PC-9 (cell line): Measurements from ENCODE around the gene NMNAT2. TPM values are rescaled to one million over a fixed set of nuclear protein-coding genes. Genes with fewer than 3 reads are reported as not detected.

Experiments used
- BruUV-seq: library from RNA; stranded (reverse); fragments of 400-500 nt; replicated peaks from 2 replicates; lab custom pipeline; 2021; lab: Mats Ljungman, UMichigan
- CTCF ChIA-PET: fragments of 300-600 bp; sonication (Branson Sonifier 250); formaldehyde crosslinking; loops from one replicate; lab custom pipeline; 2022; ENCODE audit warnings: antibody characterized with exemption; lab: Charles Lee
- POLR2A ChIA-PET: fragments of 300-600 bp; sonication (Branson Sonifier 250); formaldehyde crosslinking; loops from one replicate; lab custom pipeline; 2022; ENCODE audit warnings: antibody characterized with exemption; ENCODE audit not compliant: unreplicated experiment; lab: Charles Lee
- DNase-seq, 2 experiments: peaks; one replicate each; pipeline versions ENCODE4 v3.0.0 to v3.0.0-alpha.2; 2015 to 2022; ENCODE audit warnings: mixed read lengths in 1 of 2
- H2AFZ ChIP-seq: fragments of 200-600 bp; sonication (generic); 2 replicates; pipeline ENCODE4 v1.8.1; 2017; ENCODE audit warnings: antibody characterized with exemption
- H3F3A ChIP-seq: fragments of 200-600 bp; sonication (generic); 2 replicates; pipeline ENCODE4 v1.8.1; 2017; ENCODE audit warnings: antibody characterized with exemption, mild to moderate bottlenecking, low read depth; ENCODE audit not compliant: insufficient read depth
- H3K27ac ChIP-seq: fragments of 200-600 bp; sonication (generic); 2 replicates; pipeline ENCODE4 v1.6.1; 2016; ENCODE audit warnings: mixed run types
- H3K27me3 ChIP-seq: fragments of 200-600 bp; sonication (generic); 2 replicates; pipeline ENCODE4 v1.6.1; 2016; ENCODE audit warnings: low read depth, mixed run types; ENCODE audit not compliant: insufficient read depth
- H3K36me3 ChIP-seq: fragments of 200-600 bp; sonication (generic); 2 replicates; pipeline ENCODE4 v1.6.1; 2016; ENCODE audit warnings: low read depth, mixed run types
- H3K4me1 ChIP-seq: fragments of 200-600 bp; sonication (generic); replicated peaks from 2 replicates; pipeline ENCODE4 v1.6.1; 2016; ENCODE audit warnings: mixed run types; ENCODE audit not compliant: insufficient read depth
- H3K4me2 ChIP-seq: fragments of 200-600 bp; sonication (generic); 2 replicates; pipeline ENCODE4 v1.6.1; 2017; ENCODE audit warnings: mixed run types
- H3K4me3 ChIP-seq: fragments of 200-600 bp; sonication (generic); 2 replicates; pipeline ENCODE4 v1.6.1; 2016; ENCODE audit warnings: mixed run types
- H3K79me2 ChIP-seq: fragments of 200-600 bp; sonication (generic); 2 replicates; pipeline ENCODE4 v1.6.1; 2017; ENCODE audit warnings: low read depth, mixed run types
- H3K9me2 ChIP-seq: fragments of 200-600 bp; sonication (generic); 2 replicates; pipeline ENCODE4 v1.8.1; 2017; ENCODE audit warnings: mild to moderate bottlenecking; ENCODE audit not compliant: insufficient read depth
- H3K9me3 ChIP-seq: fragments of 200-600 bp; sonication (generic); 2 replicates; pipeline ENCODE4 v1.8.1; 2016; ENCODE audit warnings: low read depth; ENCODE audit not compliant: insufficient read depth
- H4K20me1 ChIP-seq: fragments of 200-600 bp; sonication (generic); 2 replicates; pipeline ENCODE4 v1.8.1; 2017; ENCODE audit not compliant: insufficient read depth
- EZH2 ChIP-seq: fragments of 200-600 bp; sonication (generic); IDR thresholded peaks from 2 replicates; pipeline ENCODE4 v1.8.0; 2017; ENCODE audit warnings: antibody characterized with exemption, low read depth
- intact Hi-C: fragments of 100-400 bp; cut with micrococcal nuclease; formaldehyde crosslinking; loops from one replicate; pipeline ENCODE4 v1.10.0; 2022; ENCODE audit not compliant: unreplicated experiment
- total RNA-seq: library from RNA; stranded (reverse); gene quantifications from 2 replicates; pipeline ENCODE4 v1.2.3, GENCODE V29; 2021
- TF ChIP-seq, protein P1 (sequence below): fragments of 200-600 bp; sonication (generic); conservative IDR thresholded peaks from 2 replicates; pipeline ENCODE4 v1.6.1; 2017; ENCODE audit warnings: mixed run types, antibody characterized with exemption, mild to moderate bottlenecking, moderate library complexity

The NMNAT2 gene
- total RNA-seq, 1 experiment from 2014 or later, result 29.2 TPM

DNA sequence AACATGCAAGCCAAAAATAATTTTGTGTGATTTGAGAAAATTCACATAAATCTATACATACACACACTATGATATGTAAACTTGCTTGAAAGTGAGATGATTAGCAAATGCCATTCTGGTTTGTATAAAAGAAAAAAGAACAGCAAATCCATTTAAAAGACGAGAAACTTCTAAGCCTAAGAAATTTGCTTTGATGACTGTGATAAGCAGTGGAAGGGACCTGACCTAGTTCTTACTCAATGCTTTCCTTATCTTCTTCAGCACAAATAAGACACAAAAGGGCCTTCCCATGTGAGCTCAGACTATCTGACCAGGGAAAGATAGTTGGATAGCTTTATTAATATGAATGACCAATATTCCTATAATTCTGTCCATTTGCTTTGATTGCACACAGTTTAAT lies 25.3 kb upstream of the NMNAT2 start:
- H2AFZ ChIP-seq, result no peak overlapping the region
- ChIA-PET POLR2A (no interaction called here), CTCF (no interaction called here)
- intact Hi-C loops, result no loop called here
- TF ChIP-seq EZH2, result no peak
- TF ChIP-seq, protein P1, sequence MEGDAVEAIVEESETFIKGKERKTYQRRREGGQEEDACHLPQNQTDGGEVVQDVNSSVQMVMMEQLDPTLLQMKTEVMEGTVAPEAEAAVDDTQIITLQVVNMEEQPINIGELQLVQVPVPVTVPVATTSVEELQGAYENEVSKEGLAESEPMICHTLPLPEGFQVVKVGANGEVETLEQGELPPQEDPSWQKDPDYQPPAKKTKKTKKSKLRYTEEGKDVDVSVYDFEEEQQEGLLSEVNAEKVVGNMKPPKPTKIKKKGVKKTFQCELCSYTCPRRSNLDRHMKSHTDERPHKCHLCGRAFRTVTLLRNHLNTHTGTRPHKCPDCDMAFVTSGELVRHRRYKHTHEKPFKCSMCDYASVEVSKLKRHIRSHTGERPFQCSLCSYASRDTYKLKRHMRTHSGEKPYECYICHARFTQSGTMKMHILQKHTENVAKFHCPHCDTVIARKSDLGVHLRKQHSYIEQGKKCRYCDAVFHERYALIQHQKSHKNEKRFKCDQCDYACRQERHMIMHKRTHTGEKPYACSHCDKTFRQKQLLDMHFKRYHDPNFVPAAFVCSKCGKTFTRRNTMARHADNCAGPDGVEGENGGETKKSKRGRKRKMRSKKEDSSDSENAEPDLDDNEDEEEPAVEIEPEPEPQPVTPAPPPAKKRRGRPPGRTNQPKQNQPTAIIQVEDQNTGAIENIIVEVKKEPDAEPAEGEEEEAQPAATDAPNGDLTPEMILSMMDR, result no peak
- H3K27ac ChIP-seq, result peak overlapping the region; percentile 61; the same call in 1 of the 2 replicates
- H3K4me3 ChIP-seq, result no peak overlapping the region
- no peaks in the 10 kb centered on the region for H3K36me3 ChIP-seq
- H3K9me2 ChIP-seq, result no peaks in the 10 kb centered on the region
- H3K4me2 ChIP-seq, result peak overlapping the region; percentile 57; the same call in 1 of the 2 replicates
- no peaks in the 10 kb centered on the region for H3K27me3 ChIP-seq
- no peaks in the 10 kb centered on the region for H3K9me3 ChIP-seq
- no peaks in the 10 kb centered on the region for H4K20me1 ChIP-seq
- H3K4me1 ChIP-seq, result peaks cover 33% of the 10 kb centered on the region
- H3K79me2 ChIP-seq, result no peaks in the 10 kb centered on the region
- no TSS peak for BruUV-seq
- no peak for DNase-seq
- peaks cover 21% of the 10 kb centered on the region; the same call in 1 of the 2 replicates for H3F3A ChIP-seq

DNA sequence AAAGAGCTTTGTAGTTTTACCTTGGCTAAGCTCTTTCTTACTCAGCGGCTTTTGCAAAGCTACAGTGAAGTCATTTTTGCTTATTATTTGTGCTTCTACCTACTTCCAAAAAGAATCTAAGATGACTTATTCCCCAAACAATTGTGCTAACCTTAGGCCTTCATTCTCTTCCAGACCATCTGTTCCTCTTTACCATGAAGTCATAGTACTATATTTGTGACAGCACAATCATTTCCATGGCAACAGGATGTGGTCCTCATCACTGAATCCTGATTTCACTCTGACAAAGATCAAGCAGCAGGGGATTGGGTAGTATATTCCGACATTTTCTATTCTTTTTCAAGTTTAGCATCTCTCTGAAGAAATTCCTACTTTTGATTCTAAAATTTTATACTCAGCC lies 24.8 kb upstream of the NMNAT2 start:
- Histone ChIP-seq H3K4me2 (no peak overlapping the region), H3K36me3 (no peaks in the 10 kb centered on the region), H3K9me3 (no peaks in the 10 kb centered on the region), H3F3A (peaks cover 21% of the 10 kb centered on the region; the same call in 1 of the 2 replicates), H3K27me3 (no peaks in the 10 kb centered on the region), H3K4me1 (peaks cover 33% of the 10 kb centered on the region), H3K79me2 (no peaks in the 10 kb centered on the region), H4K20me1 (no peaks in the 10 kb centered on the region), H2AFZ (no peak overlapping the region), H3K4me3 (no peak overlapping the region), H3K9me2 (no peaks in the 10 kb centered on the region), H3K27ac (no peak overlapping the region)
- intact Hi-C loops, result no loop called here
- no peak for DNase-seq
- no TSS peak for BruUV-seq
- TF ChIP-seq, protein P1, result no peak
- no peak for TF ChIP-seq EZH2
- CTCF ChIA-PET, result no interaction called here
- POLR2A ChIA-PET, result no interaction called here

DNA sequence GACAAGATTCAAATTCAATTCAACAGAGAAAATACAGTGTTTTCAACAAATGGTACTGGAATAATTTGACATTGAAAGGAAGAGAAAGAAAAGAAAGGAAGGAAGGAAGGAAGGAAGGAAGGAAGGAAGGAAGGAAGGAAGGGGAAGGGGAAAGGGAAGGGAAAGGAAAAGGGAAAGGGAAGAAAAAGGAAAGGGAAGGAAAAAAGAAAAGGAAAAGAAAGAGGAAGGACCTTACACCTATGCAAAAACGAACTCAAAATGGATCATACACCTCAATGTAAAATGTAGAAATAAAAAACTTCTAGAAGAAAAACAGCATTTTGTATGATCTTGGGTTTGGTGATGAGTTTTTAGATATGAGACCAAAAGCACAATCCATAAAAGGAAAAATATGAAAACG lies 19.9 kb upstream of the NMNAT2 start:
- POLR2A ChIA-PET, result no interaction called here
- H2AFZ ChIP-seq, result no peak overlapping the region
- intact Hi-C loops, result no loop called here
- H3K36me3 ChIP-seq, result no peaks in the 10 kb centered on the region
- H3K4me1 ChIP-seq, result peaks cover 17% of the 10 kb centered on the region
- DNase-seq, result no peak
- H3K27ac ChIP-seq, result no peak overlapping the region
- H3F3A ChIP-seq, result peaks cover 7% of the 10 kb centered on the region; the same call in 1 of the 2 replicates
- TF ChIP-seq, protein P1, result no peak
- TF ChIP-seq EZH2, result no peak
- H3K79me2 ChIP-seq, result no peaks in the 10 kb centered on the region
- no peak overlapping the region for H3K4me2 ChIP-seq
- no peak overlapping the region for H3K4me3 ChIP-seq
- H3K27me3 ChIP-seq, result no peaks in the 10 kb centered on the region
- no peaks in the 10 kb centered on the region for H3K9me2 ChIP-seq
- no TSS peak for BruUV-seq
- CTCF ChIA-PET, result no interaction called here
- H4K20me1 ChIP-seq, result no peaks in the 10 kb centered on the region
- no peaks in the 10 kb centered on the region for H3K9me3 ChIP-seq
